MV-4-11 (cell line): ENCODE data around the gene CYTH4.

Source experiments
- DNase-seq: peaks from one replicate; lab custom pipeline; 2025; lab: John Stamatoyannopoulos, UW

CYTH4 gene

DNA sequence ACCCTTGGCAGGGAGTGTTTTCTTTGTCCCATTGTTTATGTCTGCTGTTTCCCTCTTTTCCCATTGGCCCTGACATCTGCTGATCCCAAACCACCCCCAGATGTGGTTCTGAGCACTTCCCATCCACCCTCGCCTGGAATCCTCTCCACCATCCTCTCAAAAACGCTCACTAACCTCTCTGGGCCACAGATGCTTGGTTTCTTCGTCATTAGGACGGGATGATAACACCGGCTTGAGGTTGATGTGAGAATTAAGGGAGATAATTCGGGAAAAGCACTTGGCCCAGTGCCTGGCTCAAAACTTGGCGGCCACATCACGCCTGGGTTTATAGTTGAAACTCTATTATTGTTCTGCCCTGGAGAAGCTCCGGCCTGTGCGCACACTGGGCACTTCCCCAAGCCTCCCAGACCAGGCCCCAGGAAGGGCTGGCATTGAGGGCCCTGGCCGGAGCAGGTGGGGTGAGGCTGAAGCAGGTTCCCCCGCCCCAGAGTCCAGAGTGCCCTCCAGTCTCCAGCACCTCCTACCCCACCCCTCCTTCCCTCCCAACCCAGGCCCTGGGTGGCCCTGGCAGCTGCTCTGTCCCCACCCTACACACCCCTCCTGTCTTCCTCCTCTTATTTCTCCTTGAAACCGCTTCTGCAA, 63.7 kb downstream of the CYTH4 start:
- no peak for DNase-seq

GRCh38 chr22:37346505-37346895, 64.2 kb downstream of the CYTH4 start:
- no peak for DNase-seq

- DNase-seq: no peak
These were observed 66.9 kb downstream of the CYTH4 start for GRCh38 chr22:37349043-37349814.

- DNase-seq: no peak
These were observed 68.9 kb downstream of the CYTH4 start for GRCh38 chr22:37351232-37351631.

GRCh38 chr22:37352481-37352880, 70.2 kb downstream of the CYTH4 start:
- no peak for DNase-seq

DNA sequence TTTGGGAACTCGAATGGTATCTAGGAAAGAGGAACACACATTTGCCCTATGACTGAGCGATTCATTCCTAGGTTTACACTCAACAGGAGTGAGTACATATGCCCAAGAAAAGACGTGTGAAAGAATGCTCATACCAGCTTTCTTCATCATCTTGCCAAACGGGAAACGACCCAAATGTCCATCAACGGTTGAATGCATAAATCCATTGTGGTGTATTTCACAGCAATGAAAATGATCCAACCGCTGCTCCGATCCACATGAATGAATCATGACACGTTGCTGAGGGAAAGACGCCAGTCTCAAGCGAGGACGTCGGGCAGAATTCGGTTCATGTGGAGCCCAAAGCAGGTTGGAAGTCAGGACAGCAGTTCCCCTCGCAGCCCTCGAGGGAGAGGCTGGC, 71.5 kb downstream of the CYTH4 start:
- no peak for DNase-seq

DNA sequence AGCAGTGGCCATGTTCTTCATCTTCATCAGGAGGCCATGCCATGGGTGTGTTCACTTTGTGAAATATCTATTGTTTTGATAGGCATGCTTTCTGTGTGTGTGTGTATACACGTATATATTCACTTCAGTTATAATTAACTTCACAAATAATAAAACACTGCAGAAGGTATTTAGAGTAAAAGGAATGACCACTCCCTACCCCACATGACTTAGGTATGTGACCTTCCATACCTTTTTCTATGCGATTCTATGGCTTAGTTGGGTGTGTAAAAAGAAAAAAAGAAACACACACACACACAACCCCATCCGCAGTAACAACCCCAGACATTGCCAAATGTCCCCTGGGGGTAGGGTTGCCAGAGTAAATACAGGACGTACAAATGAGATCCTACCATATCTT, 72.0 kb downstream of the CYTH4 start:
- DNase-seq: no peak

GRCh38 chr22:37354670-37355069, 72.4 kb downstream of the CYTH4 start:
- no peak for DNase-seq

GRCh38 chr22:37355174-37355573, 72.9 kb downstream of the CYTH4 start:
- no peak for DNase-seq

DNA sequence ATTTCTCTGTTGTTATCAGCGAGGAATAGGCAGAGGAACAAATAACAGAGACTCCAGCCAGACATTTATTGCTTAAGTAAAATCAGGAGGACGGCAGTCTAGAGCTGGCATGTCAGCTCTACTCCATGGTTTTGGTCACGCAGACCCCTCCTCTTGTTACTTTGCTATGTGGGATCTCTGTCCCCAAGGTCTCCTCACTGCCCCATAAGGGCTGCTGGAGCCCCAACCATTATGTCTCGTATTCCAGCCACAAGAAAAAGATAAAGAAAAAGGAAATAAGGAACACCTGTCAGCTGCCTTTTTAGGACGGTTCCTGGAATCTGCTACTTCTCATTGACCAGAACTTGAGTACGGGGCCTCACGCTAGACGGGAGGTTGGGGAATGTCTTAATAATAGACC, 74.6 kb downstream of the CYTH4 start:
- DNase-seq: no peak

DNA sequence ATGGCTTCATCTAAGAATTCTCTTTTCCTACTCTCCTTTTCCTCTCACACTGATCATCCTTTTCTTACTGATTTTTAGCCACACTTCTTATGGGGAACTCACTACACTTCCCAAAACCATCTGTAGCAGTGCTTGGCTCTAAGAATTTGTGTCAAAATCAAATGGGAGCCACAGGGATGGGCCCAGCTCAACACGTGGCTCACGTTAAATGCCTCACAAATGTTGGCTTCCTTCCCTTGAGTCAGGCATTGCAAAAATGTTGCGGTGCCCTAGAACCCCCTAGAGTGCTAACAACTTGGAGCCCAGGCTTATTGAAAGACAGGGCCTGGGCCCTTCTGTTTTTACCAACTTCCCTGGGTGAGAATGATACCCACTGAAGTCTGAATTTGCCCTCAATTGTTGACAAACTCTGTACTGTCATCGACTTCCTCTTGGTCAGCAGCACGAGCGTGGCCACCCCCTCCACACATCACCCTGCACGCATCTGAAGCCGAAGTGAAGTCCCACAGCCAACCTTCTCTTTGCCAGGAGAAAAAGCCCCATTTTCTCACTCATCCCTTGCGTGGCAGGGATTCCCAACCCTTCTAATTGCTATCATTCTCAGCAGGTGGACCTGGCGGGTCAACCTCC, 75.3 kb downstream of the CYTH4 start:
- no peak for DNase-seq

DNA sequence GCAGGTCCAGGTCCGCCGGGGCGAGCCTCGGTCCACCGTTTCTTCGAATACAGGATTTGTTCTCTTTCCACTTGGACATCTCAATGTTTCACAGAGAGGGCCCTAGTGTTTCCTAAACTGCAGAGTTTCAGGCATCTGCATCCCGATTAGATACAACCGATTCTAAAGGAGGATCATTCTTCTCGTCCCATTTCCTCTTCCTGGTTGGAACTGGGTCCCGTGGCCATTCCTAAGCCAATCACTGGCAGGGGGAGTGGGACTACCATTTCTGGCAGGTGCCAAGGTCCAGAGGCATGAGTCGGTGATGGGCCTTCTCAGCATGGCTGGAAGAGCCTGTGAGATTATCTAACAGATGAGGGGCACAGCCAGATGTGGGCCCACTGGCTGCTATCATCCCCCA, 76.1 kb downstream of the CYTH4 start:
- DNase-seq: no peak

DNA sequence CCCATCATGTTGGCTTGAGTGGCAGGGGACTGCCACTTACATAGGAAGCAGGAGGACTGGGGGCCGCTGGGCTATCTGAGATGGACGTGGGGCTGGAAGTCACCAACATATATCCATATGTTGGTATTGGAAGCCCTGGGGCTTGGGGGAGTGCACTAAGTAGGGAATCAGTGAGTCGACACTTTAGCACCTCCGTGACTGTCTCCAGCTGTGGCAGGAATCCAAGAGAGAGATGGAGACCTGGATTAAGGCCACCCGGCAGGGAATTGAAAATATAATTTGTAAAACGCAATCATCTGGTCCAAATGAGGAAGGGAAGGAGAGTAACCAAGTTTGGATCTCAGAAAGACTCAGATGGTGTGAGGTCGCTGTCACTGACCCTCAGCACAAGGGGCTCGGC, 76.6 kb downstream of the CYTH4 start:
- no peak for DNase-seq

DNA sequence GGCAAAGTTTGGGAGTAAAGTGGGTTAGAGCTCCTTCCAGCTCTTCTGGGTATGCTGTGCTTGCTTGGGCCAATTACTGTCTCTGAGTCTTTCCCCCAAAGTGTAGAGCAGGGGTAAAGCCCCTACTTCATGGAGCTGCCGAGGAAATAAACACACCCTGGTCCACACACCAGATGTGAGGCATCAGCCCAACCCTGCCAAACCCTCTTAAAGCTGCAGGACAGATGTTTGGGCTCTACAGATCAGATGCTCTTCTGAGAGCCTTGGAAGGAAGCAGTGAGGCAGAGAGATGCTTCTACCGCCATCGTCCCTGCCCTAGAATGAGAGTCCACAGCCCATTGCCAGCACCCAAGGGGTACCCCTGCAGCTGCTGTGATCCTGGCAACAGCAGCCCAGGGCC, 80.3 kb downstream of the CYTH4 start:
- DNase-seq: no peak

- no peak for DNase-seq
These were observed 81.1 kb downstream of the CYTH4 start for GRCh38 chr22:37363261-37363992.
